Stimulated activated CD8-positive, alpha-beta memory T cell treated with anti-CD3 and anti-CD28 coated beads, Interleukin-4, amount 100 ng/mL, for 24 hours (primary cell): ENCODE data around the gene BRD1.

Experiments
- DNase-seq: peaks from one replicate; pipeline ENCODE4 v3.0.0-alpha.2; 2020; ENCODE audit warnings: low read depth

BRD1 gene

GRCh38 chr22:49727191-49727880, 100.3 kb downstream of the BRD1 start:
- no peak for DNase-seq

- no peak for DNase-seq
These were observed 101.0 kb downstream of the BRD1 start for GRCh38 chr22:49726701-49727101.

- no peak for DNase-seq
These were observed 101.5 kb downstream of the BRD1 start for GRCh38 chr22:49726022-49726681.

DNA sequence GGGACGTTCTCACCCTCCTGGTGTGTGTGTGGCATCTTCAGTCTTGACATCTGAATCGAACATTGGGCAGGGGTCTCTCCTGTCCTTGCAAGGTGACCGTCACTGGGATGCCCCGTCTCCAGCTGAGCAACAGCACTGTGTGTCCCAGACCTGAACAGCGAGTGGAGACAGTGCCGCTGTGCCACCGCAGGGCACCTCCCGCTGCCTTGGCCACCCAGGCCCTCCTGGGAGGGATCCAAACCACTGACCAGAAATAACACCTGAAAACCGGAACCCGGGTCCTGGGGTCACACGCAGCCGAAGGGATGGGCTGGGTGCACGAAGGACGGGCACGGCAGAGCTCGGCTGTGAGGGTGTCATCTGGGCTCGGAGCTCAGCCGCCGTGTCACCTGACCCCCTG, 102.2 kb downstream of the BRD1 start:
- no peak for DNase-seq

GRCh38 chr22:49724893-49725489, 102.7 kb downstream of the BRD1 start:
- DNase-seq = peak; percentile 55

- no peak for DNase-seq
These were observed 103.4 kb downstream of the BRD1 start for GRCh38 chr22:49724030-49724892.

GRCh38 chr22:49723478-49724029, 104.1 kb downstream of the BRD1 start:
- no peak for DNase-seq
